ENCODE measurements around the gene DNAJC10. TPM values are rescaled to one million over a fixed set of nuclear protein-coding genes. Genes with fewer than 3 reads are reported as not detected.

DNAJC10 gene
- total and polyA plus RNA-seq, 9 of the 15 experiments (the other 6 are each of a cell fraction or from before 2014, with no cell fraction given) = 9.8 to 77.7 (median 57.3) TPM

- DNase-seq (ENCODE audit: extremely low read depth in 1 of 4, low spot score in 3 of 4) (no peak), ATAC-seq (no peak), FAIRE-seq (no peak)
- H2AFZ ChIP-seq (ENCODE audit: low read depth, low read length) = no peak overlapping the region
- H3K4me2 ChIP-seq (ENCODE audit: insufficient read depth, low read length) = no peak overlapping the region
- intact Hi-C loops (cut with micrococcal nuclease) = no loop called here
- in situ Hi-C loops (cut with MboI) = no loop called here
- TF ChIP-seq GABPB2 (CRISPR knock-in tag; conservative IDR thresholded peaks at IDR 0.05) (no peak), CREB3 (tag; conservative IDR thresholded peaks at IDR 0.05; ENCODE audit: low read depth) (no peak), RNF219 (CRISPR knock-in tag; IDR thresholded peaks at IDR 0.05) (no peak), PPARD (CRISPR knock-in tag; IDR thresholded peaks at IDR 0.05) (no peak), ZNF76 (CRISPR knock-in tag; IDR thresholded peaks at IDR 0.05; ENCODE audit: borderline replicate concordance) (no peak), MEIS2 (IDR thresholded peaks at IDR 0.05; ENCODE audit: partially characterized antibody) (no peak), RBM15 (IDR thresholded peaks at IDR 0.05; ENCODE audit: insufficient read depth, low read length) (no peak), ZFP36 (IDR thresholded peaks at IDR 0.05; ENCODE audit: low read depth, low read length, partially characterized antibody) (no peak), IRF1 (CRISPR knock-in tag; IDR thresholded peaks at IDR 0.05; ENCODE audit: borderline replicate concordance) (no peak), SPI1 (IDR thresholded peaks at IDR 0.05; ENCODE audit: borderline replicate concordance, low read depth, low read length) (no peak), ZC3H8 (IDR thresholded peaks at IDR 0.05) (no peak), POLR2AphosphoS2 (IDR thresholded peaks at IDR 0.05; ENCODE audit: low read length) (no peak), MYNN (IDR thresholded peaks at IDR 0.05) (no peak), MYNN (CRISPR knock-in tag; IDR thresholded peaks at IDR 0.05) (no peak), ZNF586 (CRISPR knock-in tag; conservative IDR thresholded peaks at IDR 0.05) (no peak), KLF10 (CRISPR knock-in tag; IDR thresholded peaks at IDR 0.05) (no peak)
- no peak overlapping the region for H3K4me3 ChIP-seq
- no peak overlapping the region for H3K9ac ChIP-seq (ENCODE audit: insufficient read depth in 1 of 2, low read depth in 2 of 2, low read length in 2 of 2)
- 2% methylated on average over 2 of the region's 2 CpGs for WGBS (ENCODE audit: insufficient coverage, low coverage, missing lambda C conversion rate)
- ChIA-PET CTCF (ENCODE audit: low intra/inter-chr PET ratio) (no interaction called here), POLR2A (interaction anchor here (1.0 kb wide), 1 partner anchor 15 kb away, joined by 3 read pairs; no protein-coding TSS in a partner anchor)
- H3K4me1 ChIP-seq (replicated peaks in 1 of 2; ENCODE audit: control insufficient read depth in 2 of 2, insufficient read depth in 2 of 2, low read length in 2 of 2) = no peaks in the 10 kb centered on the region
- no TSS peak for BruUV-seq (replicated peaks)
- H3K79me2 ChIP-seq (ENCODE audit: control insufficient read depth, insufficient read depth, low read length) = no peaks in the 10 kb centered on the region
- H3K27me3 ChIP-seq (ENCODE audit: control insufficient read depth in 2 of 2, insufficient read depth in 2 of 2, low read length in 2 of 2) = peaks cover 2 to 7% of the 10 kb centered on the region in 2 experiments; a peak in 2 of 5 replicates
- no peaks in the 10 kb centered on the region for H3K9me3 ChIP-seq (replicated peaks; ENCODE audit: control insufficient read depth, insufficient read depth, low read depth, low read length)
- H3K36me3 ChIP-seq (ENCODE audit: control insufficient read depth, insufficient read depth, low read length) = no peaks in the 10 kb centered on the region
- no peaks in the 10 kb centered on the region for H4K20me1 ChIP-seq (replicated peaks; ENCODE audit: control insufficient read depth, insufficient read depth, low read length)
- H3K9me1 ChIP-seq (ENCODE audit: control insufficient read depth, insufficient read depth, low read length) = no peaks in the 10 kb centered on the region
- no peak overlapping the region for H3K27ac ChIP-seq (ENCODE audit: extremely low read depth, low read depth, low read length)
These were observed 106.7 kb downstream of the DNAJC10 start for GRCh38 chr2:182822733-182823132.
